Retinal pigment epithelial cell (primary cell): ENCODE measurements around the gene RXRA.

ENCODE experiments used
- DNase-seq: peaks from one replicate; pipeline ENCODE4 v3.0.0-alpha.2; 2010; ENCODE audit warnings: low read depth
- H3K4me3 ChIP-seq: 2 replicates; pipeline ENCODE4 v1.5.1; 2011; ENCODE audit warnings: mild to moderate bottlenecking, low read length, control low read depth, moderate library complexity
- TF ChIP-seq, protein P1 (sequence below): conservative IDR thresholded peaks from 2 replicates; pipeline ENCODE4 v1.5.1; 2011; ENCODE audit warnings: low read depth, low read length, control low read depth, inconsistent platforms

RXRA gene

DNA sequence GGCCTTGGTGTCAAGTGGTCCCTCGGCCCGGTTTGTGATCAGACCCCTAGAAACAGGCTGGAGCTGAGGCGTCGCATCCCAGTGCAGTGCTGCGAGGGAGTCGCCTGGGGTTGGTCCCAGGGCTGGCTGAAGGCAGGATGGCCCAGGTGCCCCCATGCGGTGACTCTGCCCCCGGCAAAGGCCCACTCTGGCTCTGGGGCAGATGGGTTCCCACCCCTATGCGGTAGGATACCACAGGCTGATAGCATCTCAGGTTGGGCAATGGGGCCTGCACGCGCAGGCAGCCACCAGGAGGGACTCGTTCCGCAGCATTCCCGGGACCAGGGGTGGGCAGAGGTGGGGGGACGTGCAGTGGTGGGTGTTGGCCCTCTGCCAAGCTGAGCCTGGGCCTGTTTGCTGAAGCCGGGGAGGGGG lies 86.0 kb downstream of the RXRA start:
- TF ChIP-seq, protein P1, sequence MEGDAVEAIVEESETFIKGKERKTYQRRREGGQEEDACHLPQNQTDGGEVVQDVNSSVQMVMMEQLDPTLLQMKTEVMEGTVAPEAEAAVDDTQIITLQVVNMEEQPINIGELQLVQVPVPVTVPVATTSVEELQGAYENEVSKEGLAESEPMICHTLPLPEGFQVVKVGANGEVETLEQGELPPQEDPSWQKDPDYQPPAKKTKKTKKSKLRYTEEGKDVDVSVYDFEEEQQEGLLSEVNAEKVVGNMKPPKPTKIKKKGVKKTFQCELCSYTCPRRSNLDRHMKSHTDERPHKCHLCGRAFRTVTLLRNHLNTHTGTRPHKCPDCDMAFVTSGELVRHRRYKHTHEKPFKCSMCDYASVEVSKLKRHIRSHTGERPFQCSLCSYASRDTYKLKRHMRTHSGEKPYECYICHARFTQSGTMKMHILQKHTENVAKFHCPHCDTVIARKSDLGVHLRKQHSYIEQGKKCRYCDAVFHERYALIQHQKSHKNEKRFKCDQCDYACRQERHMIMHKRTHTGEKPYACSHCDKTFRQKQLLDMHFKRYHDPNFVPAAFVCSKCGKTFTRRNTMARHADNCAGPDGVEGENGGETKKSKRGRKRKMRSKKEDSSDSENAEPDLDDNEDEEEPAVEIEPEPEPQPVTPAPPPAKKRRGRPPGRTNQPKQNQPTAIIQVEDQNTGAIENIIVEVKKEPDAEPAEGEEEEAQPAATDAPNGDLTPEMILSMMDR = no peak
- no peak for DNase-seq
- H3K4me3 ChIP-seq = no peak overlapping the region

DNA sequence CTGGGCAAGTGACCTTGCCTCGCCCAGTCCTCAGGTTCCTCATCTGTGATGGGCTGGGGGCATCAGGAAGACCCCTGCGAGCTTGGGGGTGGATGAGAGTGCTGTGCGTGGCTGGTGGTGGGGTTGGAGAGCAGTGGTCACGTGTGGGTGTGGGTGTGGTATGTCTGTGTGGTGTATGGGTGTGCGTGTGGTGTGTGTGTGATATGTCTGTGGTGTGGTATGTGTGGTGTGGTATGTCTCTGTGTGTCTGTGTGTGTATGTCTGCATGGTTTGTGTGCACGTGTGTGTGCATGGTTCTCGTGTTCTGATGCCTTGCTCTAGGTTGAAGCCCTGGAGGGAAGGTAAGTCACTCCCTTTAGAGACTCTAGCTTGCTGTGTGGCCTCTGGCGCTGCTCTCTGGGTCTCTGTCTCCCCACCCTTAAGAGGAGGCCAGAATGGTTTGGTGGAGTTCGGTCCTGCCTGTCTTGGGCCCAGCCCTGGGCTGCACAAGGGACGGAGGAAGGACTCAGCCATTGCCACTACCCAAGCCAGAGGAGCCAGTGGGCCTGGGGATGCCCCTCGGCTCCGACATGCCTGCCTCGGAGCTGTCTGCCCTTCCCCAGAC lies 87.0 kb downstream of the RXRA start:
- no peak overlapping the region for H3K4me3 ChIP-seq
- DNase-seq = no peak
- TF ChIP-seq, protein P1 = no peak

DNA sequence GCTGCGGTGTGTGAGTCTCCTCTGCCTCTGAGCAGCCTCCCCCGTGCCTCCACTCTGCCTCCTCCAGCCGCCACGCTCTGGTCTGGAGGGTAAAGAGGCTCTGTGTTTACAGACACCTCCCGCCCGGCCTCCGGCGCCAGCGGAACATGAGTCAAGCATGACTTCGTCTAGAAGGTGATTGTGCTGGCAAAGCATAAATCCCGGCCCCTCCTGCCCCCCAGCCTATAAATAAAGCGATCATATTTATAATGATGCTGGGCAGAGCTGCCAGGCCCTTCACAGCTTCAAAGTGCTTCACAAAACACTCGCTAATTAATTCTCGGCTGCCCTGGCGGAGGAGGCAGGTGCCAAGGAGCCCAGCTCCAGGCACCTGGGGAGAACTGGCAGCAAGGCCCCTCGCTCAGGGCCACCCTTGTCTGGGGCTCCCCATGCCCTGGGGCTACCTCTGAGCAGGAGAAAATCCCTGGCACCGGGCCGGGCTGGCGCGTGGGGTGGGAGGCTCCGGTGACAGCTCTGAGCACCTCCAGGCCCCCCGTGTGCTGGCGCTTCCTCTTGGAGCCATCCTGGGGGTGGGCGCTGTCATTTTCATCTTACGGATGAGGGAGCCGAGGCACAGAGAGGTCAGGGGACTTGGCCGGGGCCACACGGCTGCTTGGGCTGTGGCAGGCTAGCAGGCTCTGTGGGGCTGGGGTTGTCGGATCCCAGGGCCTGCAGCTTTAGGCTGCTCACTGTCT lies 87.8 kb downstream of the RXRA start:
- TF ChIP-seq, protein P1 = no peak
- H3K4me3 ChIP-seq = no peak overlapping the region
- DNase-seq = peak; percentile 87

DNA sequence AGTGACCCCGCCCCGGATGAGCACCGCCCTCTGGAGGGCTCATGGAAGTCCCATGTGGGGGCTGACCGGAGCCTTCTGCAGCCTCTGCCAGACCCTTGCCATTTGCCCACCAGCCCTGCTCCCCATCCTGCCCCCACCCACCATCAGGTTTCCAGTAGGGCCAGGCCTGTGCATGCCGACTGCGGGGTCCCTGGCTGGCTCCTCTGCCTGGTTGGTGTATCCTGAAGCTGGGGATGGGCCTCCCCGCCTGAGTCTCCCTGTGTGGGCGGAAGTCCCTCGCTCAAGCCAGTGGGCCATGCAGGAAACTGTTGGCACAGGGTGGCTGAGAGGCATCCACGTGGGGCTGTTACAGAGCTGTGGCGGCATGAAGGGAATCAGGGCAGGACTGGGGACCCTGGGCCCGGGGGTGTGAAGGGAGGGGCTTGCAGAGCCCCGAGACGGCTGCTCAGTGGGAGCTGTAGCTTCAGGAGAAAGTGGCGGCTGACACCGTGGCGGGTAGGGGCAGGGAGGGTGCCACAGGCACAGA lies 88.7 kb downstream of the RXRA start:
- TF ChIP-seq, protein P1 = no peak
- DNase-seq = no peak
- H3K4me3 ChIP-seq = no peak overlapping the region

DNA sequence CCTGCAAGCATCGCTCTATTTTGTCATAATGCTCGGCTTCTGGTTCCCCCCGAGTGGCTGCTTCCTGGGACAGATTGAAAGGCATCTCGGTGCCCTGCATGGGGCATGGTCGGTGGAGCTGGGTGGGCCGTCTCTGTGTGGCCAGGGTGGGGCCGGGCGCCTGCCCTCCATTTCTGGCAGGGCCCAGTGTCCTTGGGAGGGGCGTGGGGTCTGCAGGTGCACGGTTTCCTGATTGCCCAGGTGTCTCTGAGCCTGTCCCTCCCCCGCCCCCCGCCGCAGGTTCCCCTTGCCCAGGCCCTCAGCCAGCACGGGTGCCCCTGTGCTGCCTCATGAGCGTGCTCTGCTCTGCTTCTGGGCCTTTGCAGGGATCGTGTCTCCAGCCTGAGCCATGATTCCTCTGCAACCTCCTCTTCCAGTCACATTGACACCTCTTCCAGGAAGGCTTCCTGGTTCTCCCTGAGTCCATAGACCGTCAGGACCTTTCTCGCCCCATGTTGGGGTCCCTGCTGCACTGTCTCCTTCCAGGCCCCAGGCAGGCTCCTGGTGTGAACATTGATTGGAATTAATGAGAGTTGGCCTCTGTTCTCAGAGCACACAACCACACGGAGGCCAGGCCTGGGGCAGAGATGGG lies 90.2 kb downstream of the RXRA start:
- no peak for DNase-seq
- TF ChIP-seq, protein P1 = no peak
- no peak overlapping the region for H3K4me3 ChIP-seq

DNA sequence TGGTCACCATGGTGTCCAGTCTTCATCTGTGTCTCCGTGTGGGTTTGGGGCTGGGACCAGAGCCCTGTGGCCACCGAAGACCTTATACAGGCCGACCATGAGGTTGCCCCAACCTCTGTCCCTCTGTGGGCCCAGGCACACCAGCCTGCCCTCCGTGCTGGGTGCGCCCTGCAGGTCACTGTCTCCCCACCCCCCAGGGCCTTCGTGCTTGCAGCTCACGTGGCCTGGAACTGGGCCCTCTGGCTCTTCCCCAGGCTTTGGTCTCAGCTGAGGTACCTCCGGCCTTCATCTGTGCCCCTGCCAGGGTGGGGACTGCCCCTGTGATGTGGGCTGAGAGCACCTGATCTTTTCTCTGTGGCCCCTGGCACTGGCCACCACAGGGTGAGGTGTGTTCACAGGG lies 92.1 kb downstream of the RXRA start:
- DNase-seq = no peak
- TF ChIP-seq, protein P1 = no peak
- H3K4me3 ChIP-seq = no peak overlapping the region
